ENCODE data around the gene ZG16. TPM values are rescaled to one million over a fixed set of nuclear protein-coding genes. Genes with fewer than 3 reads are reported as not detected.

The ZG16 gene
- total RNA-seq, 1 experiment from 2014 or later = 0.07 TPM

DNA sequence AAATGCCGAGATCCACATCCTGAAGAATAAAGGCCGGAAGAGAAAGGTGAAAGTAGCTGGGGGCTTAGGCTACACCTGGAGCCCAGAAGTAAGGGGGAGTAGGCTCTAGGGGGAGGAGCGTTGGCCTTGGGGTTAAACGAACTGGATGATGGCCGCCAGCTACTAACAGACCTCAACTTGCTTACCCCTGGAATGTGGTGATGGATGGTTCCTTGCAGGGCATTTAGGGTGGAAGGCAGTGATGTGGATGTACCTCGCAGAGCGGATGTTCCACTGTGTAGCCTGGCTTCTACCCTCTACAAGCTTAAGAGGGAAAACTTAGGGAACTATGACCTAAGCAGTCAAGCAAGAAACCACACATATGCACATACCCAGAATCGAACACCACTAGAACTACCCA, 26.0 kb downstream of the ZG16 start:
- Histone ChIP-seq H4K20me1 (ENCODE audit: insufficient read depth) (no peaks in the 10 kb centered on the region), H3K9me3 (ENCODE audit: control insufficient read depth in 1 of 2, insufficient read depth in 1 of 2, low read depth in 1 of 2, low read length in 2 of 2) (no peaks in the 10 kb centered on the region), H3K4me2 (ENCODE audit: low read length) (peak overlapping the region; percentile 87), H3K9ac (ENCODE audit: low read length) (peak overlapping the region; percentile 84), H3K4me1 (ENCODE audit: control insufficient read depth in 1 of 2, insufficient read depth in 2 of 2, low read length in 2 of 2) (peaks cover 17 to 39% of the 10 kb centered on the region in 2 experiments), H3K27ac (ENCODE audit: low read depth, low read length) (peak overlapping the region; percentile 85), H3K9me2 (ENCODE audit: insufficient read depth) (no peaks in the 10 kb centered on the region), H3K4me3 (replicated peaks in 1 of 2; ENCODE audit: low read depth in 1 of 2, low read length in 2 of 2) (peak overlapping the region; percentile 67 to 70; a peak in 3 of 4 replicates), H2AFZ (ENCODE audit: low read depth, low read length, poor library complexity, severe bottlenecking) (no peak overlapping the region), H3K27me3 (ENCODE audit: insufficient read depth, low read length) (no peaks in the 10 kb centered on the region), H3K36me3 (ENCODE audit: control insufficient read depth in 1 of 2, insufficient read depth in 2 of 2, low read length in 2 of 2) (peaks cover 16 to 41% of the 10 kb centered on the region in 2 experiments; a peak in 3 of 4 replicates), H3K79me2 (ENCODE audit: insufficient read depth, low read length) (peaks cover 19% of the 10 kb centered on the region)
- POLR2A ChIA-PET = interaction anchor here (0.9 to 1.9 kb wide), 2 partner anchors 14 to 18 kb away, joined by 3 to 10 read pairs; partner anchors contain the start of gene KIF22
- intact Hi-C loops (cut with micrococcal nuclease) = loop anchor here (2.0 kb wide), 1 partner anchor 13 kb away; the partner anchor contains the start of gene KIF22
- no peak for ATAC-seq
- no TSS peak for BruUV-seq (replicated peaks)
- no peak for DNase-seq (ENCODE audit: low read depth, low spot score)
- TF ChIP-seq YY1 (IDR thresholded peaks at IDR 0.05; ENCODE audit: extremely low read depth, insufficient replicate concordance, low read depth, low read length) (no peak), CBX3 (IDR thresholded peaks at IDR 0.05; ENCODE audit: low read depth) (no peak), ELF1 (IDR thresholded peaks at IDR 0.05; ENCODE audit: borderline replicate concordance, low read depth) (no peak), SP1 (IDR thresholded peaks at IDR 0.05; ENCODE audit: low read depth) (no peak), EZH2phosphoT487 (IDR thresholded peaks at IDR 0.05; ENCODE audit: borderline replicate concordance) (no peak), CEBPB (IDR thresholded peaks at IDR 0.05; ENCODE audit: low read depth) (no peak), SIN3A (IDR thresholded peaks at IDR 0.05; ENCODE audit: low read depth) (no peak), POLR2A (IDR thresholded peaks at IDR 0.05; ENCODE audit: borderline replicate concordance, extremely low read depth, insufficient read depth, insufficient read length) (no peak), EZH2 (IDR thresholded peaks at IDR 0.05) (no peak), POLR2AphosphoS5 (IDR thresholded peaks at IDR 0.05; ENCODE audit: low read depth, low read length) (no peak; the same call in 1 of the 2 replicates), FOSL1 (IDR thresholded peaks at IDR 0.05; ENCODE audit: low read depth) (no peak), ZNF274 (IDR thresholded peaks at IDR 0.05; ENCODE audit: low read depth, low read length) (no peak), TCF7L2 (IDR thresholded peaks at IDR 0.05; ENCODE audit: borderline replicate concordance, extremely low read depth, insufficient read depth, insufficient read length) (no peak), JUND (IDR thresholded peaks at IDR 0.05) (no peak), EGR1 (IDR thresholded peaks at IDR 0.05; ENCODE audit: low read depth) (no peak), SRF (IDR thresholded peaks at IDR 0.05; ENCODE audit: low read depth) (no peak)
- TF ChIP-seq, protein P1, sequence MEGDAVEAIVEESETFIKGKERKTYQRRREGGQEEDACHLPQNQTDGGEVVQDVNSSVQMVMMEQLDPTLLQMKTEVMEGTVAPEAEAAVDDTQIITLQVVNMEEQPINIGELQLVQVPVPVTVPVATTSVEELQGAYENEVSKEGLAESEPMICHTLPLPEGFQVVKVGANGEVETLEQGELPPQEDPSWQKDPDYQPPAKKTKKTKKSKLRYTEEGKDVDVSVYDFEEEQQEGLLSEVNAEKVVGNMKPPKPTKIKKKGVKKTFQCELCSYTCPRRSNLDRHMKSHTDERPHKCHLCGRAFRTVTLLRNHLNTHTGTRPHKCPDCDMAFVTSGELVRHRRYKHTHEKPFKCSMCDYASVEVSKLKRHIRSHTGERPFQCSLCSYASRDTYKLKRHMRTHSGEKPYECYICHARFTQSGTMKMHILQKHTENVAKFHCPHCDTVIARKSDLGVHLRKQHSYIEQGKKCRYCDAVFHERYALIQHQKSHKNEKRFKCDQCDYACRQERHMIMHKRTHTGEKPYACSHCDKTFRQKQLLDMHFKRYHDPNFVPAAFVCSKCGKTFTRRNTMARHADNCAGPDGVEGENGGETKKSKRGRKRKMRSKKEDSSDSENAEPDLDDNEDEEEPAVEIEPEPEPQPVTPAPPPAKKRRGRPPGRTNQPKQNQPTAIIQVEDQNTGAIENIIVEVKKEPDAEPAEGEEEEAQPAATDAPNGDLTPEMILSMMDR (IDR thresholded peaks at IDR 0.05 in 2 of 3, conservative IDR thresholded peaks at IDR 0.05 in 1 of 3; ENCODE audit: borderline replicate concordance in 1 of 3, insufficient read depth in 1 of 3, low read depth in 2 of 3, low read length in 2 of 3) = no peak
- TF ChIP-seq, protein P2, sequence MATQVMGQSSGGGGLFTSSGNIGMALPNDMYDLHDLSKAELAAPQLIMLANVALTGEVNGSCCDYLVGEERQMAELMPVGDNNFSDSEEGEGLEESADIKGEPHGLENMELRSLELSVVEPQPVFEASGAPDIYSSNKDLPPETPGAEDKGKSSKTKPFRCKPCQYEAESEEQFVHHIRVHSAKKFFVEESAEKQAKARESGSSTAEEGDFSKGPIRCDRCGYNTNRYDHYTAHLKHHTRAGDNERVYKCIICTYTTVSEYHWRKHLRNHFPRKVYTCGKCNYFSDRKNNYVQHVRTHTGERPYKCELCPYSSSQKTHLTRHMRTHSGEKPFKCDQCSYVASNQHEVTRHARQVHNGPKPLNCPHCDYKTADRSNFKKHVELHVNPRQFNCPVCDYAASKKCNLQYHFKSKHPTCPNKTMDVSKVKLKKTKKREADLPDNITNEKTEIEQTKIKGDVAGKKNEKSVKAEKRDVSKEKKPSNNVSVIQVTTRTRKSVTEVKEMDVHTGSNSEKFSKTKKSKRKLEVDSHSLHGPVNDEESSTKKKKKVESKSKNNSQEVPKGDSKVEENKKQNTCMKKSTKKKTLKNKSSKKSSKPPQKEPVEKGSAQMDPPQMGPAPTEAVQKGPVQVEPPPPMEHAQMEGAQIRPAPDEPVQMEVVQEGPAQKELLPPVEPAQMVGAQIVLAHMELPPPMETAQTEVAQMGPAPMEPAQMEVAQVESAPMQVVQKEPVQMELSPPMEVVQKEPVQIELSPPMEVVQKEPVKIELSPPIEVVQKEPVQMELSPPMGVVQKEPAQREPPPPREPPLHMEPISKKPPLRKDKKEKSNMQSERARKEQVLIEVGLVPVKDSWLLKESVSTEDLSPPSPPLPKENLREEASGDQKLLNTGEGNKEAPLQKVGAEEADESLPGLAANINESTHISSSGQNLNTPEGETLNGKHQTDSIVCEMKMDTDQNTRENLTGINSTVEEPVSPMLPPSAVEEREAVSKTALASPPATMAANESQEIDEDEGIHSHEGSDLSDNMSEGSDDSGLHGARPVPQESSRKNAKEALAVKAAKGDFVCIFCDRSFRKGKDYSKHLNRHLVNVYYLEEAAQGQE (IDR thresholded peaks at IDR 0.05; ENCODE audit: low read depth) = no peak
- TF ChIP-seq, protein P3, sequence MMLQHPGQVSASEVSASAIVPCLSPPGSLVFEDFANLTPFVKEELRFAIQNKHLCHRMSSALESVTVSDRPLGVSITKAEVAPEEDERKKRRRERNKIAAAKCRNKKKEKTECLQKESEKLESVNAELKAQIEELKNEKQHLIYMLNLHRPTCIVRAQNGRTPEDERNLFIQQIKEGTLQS (IDR thresholded peaks at IDR 0.05) = no peak
- TF ChIP-seq, protein P4, sequence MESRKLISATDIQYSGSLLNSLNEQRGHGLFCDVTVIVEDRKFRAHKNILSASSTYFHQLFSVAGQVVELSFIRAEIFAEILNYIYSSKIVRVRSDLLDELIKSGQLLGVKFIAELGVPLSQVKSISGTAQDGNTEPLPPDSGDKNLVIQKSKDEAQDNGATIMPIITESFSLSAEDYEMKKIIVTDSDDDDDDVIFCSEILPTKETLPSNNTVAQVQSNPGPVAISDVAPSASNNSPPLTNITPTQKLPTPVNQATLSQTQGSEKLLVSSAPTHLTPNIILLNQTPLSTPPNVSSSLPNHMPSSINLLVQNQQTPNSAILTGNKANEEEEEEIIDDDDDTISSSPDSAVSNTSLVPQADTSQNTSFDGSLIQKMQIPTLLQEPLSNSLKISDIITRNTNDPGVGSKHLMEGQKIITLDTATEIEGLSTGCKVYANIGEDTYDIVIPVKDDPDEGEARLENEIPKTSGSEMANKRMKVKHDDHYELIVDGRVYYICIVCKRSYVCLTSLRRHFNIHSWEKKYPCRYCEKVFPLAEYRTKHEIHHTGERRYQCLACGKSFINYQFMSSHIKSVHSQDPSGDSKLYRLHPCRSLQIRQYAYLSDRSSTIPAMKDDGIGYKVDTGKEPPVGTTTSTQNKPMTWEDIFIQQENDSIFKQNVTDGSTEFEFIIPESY (IDR thresholded peaks at IDR 0.05; ENCODE audit: extremely low read depth, insufficient replicate concordance, low read length) = no peak
- CTCF ChIA-PET = interaction anchor here (1.5 to 2.3 kb wide), 2 partner anchors 14 to 44 kb away, joined by 5 to 6 read pairs; partner anchors contain the start of gene KIF22
- RAD21 ChIA-PET (ENCODE audit: low non-redundant PET in 1 of 2, low total read pairs in 2 of 2, uncharacterized antibody in 2 of 2, unreplicated experiment in 2 of 2) = interaction anchor here (0.6 to 1.1 kb wide), 2 partner anchors 14 to 103 kb away, joined by 3 to 4 read pairs; partner anchors contain the start of gene KIF22 (in 1 of the 2)
